Erythroblast (primary cell): ENCODE data around the gene UBR1.

ENCODE experiments used
- GATA1 ChIP-seq: IDR thresholded peaks from 2 replicates; pipeline ENCODE4 v1.6.1; 2011; ENCODE audit warnings: low read depth, mild to moderate bottlenecking, control low read depth, low read length, moderate library complexity
- POLR2A ChIP-seq: IDR thresholded peaks from 2 replicates; pipeline ENCODE4 v1.6.1; 2011; ENCODE audit warnings: mild to moderate bottlenecking, low read length

- TF ChIP-seq POLR2A (no peak), GATA1 (no peak)
Measured at GRCh38 chr15:43086551-43086950, 19.3 kb downstream of the UBR1 start.
